Measurements from ENCODE around the gene CD163.
"Not testable (repeated sequence)": the region's sequence is repeated elsewhere in the genome, so short reads cannot be mapped to it uniquely, and the experiment has no call there.

DNA sequence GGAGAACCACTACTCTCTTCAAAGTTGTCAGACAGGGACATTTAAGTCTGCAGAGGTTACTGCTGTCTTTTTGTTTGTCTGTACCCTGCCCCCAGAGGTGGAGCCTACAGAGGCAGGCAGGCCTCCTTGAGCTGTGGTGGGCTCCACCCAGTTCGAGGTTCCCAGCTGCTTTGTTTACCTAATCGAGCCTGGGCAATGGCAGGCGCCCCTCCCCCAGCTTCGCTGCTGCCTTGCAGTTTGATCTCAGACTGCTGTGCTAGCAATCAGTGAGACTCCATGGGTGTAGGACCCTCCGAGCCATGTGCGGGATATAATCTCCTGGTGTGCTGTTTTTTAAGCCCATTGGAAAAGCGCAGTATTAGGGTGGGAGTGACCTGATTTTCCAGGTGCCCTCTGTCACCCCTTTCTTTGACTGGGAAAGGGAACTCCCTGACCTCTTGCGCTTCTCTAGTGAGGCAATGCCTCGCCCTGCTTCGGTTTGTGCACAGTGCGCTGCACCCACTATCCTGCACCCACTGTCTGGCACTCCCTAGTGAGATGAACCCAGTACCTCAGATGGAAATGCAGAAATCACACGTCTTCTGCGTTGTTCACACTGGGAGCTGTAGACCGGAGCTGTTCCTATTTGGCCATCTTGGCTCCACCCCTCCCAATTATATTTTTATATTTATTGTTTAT, 6.4 kb upstream of the CD163 start:
- TF ChIP-seq, protein P1, sequence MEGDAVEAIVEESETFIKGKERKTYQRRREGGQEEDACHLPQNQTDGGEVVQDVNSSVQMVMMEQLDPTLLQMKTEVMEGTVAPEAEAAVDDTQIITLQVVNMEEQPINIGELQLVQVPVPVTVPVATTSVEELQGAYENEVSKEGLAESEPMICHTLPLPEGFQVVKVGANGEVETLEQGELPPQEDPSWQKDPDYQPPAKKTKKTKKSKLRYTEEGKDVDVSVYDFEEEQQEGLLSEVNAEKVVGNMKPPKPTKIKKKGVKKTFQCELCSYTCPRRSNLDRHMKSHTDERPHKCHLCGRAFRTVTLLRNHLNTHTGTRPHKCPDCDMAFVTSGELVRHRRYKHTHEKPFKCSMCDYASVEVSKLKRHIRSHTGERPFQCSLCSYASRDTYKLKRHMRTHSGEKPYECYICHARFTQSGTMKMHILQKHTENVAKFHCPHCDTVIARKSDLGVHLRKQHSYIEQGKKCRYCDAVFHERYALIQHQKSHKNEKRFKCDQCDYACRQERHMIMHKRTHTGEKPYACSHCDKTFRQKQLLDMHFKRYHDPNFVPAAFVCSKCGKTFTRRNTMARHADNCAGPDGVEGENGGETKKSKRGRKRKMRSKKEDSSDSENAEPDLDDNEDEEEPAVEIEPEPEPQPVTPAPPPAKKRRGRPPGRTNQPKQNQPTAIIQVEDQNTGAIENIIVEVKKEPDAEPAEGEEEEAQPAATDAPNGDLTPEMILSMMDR (IDR thresholded peaks at IDR 0.05) = not testable (repeated sequence)
- TF ChIP-seq EZH2phosphoT487, EZH2 (IDR thresholded peaks at IDR 0.05): not testable (repeated sequence)
